NAMALWA (cell line): ENCODE measurements around the gene SDF4.
A peak's percentile ranks its signal among the peaks of the same experiment; 100 is the strongest.
"Not testable (repeated sequence)": the region's sequence is repeated elsewhere in the genome, so short reads cannot be mapped to it uniquely, and the experiment has no call there.

Experiments
- DNase-seq: peaks from one replicate; pipeline ENCODE4 v3.0.0-alpha.2; 2015; ENCODE audit warnings: low spot score

Gene SDF4

DNA sequence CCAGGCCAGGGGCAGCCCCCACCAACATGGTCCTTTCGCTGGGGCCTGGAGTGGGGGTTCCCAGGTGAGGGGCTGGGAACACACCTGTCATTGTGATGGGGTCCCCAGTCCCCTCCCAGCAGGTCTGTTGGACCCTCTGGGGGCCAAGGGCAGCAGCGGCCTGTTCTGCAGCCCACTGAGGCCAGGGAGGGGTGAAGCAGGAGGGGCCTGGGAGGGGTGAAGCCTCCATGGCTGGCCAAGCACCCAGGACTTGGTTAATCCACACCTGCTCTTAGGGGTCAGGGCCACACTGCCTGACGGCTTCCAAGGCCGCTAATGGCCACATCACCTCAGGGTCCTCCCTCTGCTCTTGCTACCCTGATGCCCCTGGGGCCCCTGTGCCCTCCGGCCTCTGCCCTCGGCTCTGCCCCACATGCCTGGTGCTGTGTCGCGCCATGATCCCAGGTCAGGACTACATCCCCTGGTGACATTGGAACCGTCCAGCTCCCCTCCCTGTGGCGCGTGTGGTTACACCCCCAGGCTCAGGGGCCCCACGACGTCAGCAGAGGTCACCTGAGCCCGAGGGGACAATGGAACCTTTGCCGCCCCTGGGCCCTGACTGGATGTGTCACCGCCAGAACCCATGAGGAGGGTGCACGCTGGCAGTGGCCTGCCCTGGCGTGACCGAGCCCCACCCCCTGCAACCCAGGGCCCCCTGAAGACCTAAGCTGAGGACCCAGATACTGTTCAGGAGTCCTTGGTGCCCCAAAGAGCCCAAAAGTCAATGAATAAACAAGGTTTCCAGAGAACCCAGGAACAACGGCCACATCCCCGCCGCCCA lies 32.5 kb downstream of the SDF4 start:
- no peak for DNase-seq

DNA sequence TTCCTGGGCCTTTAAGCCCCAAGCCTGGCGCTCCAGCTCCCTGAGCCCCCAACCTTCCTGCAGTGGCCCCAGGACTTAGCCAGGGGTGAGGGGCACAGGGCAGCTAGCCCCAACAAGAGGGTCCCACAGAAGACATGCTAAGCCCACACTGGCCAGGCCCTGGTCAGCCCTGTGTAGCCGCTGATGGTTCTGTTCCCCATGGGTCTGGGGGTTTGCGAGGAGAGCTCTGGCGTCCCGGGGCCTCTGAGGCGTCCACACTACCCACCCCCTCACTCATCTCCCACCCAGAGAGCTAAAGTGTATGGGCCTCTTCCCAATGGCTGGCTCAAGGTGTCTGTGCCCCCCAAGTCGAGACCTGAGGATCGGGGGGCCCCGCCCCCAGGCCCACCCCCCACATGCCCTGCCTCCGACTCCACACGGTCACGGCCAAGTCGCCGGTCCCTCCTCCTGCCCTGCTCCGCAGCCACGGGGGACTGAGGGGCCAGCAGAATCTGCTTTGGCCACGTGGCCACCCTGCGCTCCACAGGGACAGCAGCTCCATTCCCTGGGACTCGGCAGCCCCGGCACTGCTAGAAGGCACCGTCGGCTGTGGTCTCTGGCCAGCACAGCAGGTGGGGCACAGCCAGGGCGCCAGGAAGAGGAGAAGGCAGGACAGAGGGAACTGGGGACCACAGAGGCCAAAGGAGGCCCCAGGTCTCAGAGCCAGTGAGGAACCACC lies 33.2 kb downstream of the SDF4 start:
- DNase-seq = no peak

GRCh38 chr1:1197551-1198422 lies 34.0 kb downstream of the SDF4 start:
- DNase-seq = no peak

DNA sequence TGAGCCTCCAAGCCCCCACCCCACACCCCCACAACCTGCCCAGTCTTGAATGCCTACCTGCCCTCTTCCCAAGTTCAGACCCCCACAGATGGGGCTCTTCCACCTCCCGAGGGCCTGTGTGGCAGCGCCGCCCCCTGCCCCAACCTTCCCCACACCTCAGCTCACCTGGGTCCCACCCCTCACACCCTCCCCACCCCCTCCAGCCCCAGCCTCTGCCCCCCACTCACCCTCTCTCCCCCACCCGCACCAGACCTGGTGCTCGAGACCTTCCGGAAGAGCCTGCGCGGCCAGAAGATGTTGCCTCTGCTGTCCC lies 34.7 kb downstream of the SDF4 start:
- no peak for DNase-seq

- no peak for DNase-seq
These were observed 35.2 kb downstream of the SDF4 start for GRCh38 chr1:1196431-1197187.

- DNase-seq = not testable (repeated sequence)
These were observed 36.1 kb downstream of the SDF4 start for GRCh38 chr1:1195726-1196125.

GRCh38 chr1:1194723-1195122 lies 37.1 kb downstream of the SDF4 start:
- no peak for DNase-seq

GRCh38 chr1:1191734-1192133 lies 40.1 kb downstream of the SDF4 start:
- no peak for DNase-seq

GRCh38 chr1:1189111-1189510 lies 42.7 kb downstream of the SDF4 start:
- no peak for DNase-seq

GRCh38 chr1:1187938-1188337 lies 43.9 kb downstream of the SDF4 start:
- no peak for DNase-seq

DNA sequence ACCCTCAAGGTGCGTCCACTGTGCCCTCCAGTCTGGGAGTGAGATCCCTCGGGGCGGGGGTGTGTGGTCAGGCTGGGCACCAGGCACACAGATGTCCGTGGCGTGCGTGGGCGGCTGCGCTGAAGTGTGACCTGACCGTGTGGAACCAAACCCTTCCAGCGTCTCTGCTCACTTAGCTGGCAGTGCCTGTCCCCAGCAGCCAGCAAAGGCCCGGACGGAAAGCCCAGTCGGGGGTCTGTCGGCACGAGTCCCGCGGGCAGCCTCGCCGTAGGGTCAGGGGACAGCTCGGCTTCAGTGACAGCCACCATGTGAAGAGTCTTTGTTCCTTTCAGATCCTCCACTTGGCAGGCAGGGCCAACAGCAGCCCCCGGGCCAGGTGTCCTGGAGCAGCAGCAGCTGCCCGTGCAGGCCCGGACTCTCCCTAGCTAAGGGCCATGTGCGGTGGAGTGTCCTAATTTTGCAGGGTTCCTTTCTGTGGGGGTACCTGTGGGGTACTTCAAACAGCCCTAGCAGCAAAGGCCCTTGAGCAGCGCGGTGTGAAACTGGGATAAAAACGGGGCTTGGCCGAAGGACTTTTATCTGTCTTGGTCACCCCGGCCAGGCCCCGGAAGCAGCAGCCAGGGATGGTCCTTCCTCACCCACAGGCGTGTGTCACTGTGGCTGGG lies 46.6 kb downstream of the SDF4 start:
- DNase-seq = no peak

DNA sequence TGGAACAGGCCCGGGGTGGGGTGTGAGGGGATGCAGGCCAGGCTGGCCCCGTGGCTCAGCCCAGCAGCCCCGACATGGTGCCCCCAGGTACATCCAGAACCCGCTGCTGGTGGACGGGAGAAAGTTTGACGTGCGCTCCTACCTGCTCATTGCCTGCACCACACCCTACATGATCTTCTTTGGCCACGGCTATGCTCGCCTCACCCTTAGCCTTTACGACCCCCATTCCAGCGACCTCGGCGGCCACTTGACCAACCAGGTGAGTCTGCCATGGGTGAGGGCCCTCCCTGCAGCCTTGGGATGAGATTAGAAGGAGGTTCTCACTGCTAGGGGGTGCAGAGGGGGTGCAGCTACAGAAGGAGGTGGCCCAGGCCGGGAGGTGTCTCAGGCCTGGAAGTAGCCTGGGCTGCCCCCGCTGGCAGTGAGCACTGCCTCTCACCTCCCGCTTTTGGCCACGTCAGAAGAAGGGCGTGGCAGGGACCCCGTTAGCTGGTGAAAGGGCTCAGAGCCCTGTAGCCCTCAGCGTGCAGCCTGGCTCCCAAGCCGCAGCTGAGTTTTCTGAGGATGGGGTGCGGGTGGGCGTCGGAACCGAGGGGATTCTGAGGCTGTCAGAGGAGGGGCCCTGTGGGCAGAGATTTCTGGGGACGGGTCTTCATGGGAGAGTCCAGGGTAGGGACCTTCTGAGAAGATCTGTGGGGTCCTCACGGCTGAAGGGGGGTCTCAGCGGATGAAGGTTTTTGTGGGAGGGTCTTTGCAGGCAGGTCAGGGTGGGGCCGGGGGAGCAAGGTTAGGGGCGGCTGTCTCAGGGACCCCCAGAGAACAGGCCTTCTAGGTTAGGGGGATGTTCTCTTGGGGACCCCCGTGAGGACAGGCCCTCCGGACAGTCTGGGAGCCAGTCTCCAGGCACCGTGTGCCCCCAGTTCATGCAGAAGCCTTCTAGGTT lies 47.7 kb downstream of the SDF4 start:
- peak; percentile 33 for DNase-seq

GRCh38 chr1:1183221-1183747 lies 48.5 kb downstream of the SDF4 start:
- DNase-seq = no peak

- DNase-seq = no peak
These were observed 49.1 kb downstream of the SDF4 start for GRCh38 chr1:1182491-1183220.

DNA sequence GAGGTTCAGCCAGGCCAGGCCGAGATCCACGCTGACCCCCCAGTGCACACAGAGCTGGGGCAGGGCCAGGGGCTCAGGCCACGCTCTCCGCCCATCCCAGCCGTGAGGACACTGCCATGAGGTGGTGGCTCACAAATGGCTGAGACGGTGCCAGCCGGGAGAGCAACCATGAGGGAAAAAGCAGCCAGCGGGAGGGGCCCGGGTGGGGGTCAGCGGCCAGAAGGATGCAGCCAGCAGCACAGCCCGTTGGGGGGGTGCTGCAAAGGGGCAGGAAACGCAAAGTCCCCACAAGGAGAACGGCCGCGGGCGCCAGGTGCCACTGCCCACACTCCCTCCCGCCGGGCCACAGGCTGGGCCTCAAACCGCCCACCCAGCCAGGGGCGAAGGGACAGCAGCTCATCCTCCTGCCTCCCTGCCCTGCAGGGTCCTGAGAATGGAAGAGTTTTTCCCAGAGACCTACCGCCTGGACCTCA lies 49.8 kb downstream of the SDF4 start:
- no peak for DNase-seq

DNA sequence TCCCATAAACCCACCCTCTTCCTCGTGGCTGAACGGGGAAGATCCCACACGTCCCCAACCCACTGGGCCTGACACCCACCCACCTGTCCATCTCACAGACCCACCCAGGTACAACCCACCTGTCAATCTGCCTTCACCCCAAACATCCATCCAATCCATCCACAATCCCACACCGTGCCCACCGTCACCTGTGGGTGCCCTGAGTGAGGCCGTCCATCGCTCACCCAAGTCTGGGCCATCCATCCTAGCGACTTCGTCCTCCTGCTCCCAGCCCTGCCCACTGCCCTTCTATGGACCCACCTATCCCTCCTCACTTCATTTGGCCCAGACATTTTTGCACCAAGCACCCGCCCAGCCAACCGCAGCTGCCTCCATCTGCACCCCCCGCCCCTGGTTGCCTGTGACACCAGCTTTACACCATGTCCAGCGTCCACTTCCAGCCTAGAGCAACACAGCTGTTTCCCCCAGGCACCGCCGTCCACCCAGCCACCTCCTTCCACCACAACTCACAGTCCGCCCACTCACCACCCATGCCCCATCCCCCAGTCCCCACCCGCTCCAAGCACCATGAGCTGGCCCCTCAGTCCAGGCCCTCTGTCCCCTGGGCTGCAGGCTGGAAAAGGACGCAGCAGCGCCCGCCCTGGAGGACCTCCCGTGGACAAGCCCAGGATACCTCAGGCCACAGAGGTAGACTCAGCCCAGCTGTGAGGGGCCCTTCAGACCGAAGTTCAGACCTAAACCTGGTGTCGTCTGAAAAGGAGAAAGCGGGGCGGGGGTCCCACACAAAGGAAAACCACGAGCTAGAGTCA lies 50.5 kb downstream of the SDF4 start:
- no peak for DNase-seq

GRCh38 chr1:1179983-1180861 lies 51.6 kb downstream of the SDF4 start:
- DNase-seq = no peak
